Aortic smooth muscle cell (primary cell): ENCODE results near the gene CNFN. TPM values are rescaled to one million over a fixed set of nuclear protein-coding genes. Genes with fewer than 3 reads are reported as not detected.

Experiments
- total RNA-seq: library from RNA; depleted of rRNA; stranded (reverse); fragments of >200 nt; gene quantifications from 2 replicates; pipeline ENCODE4 v1.2.3, GENCODE V29; 2014

Gene CNFN
- total RNA-seq, result not detected in 2 replicates

GRCh38 chr19:42389899-42390298, at the start of gene CNFN:
TSS of gene CNFN (minus strand) at chr19:42390297. CDS start at chr19:42389037, 1,260 bp downstream.

GRCh38 chr19:42427313-42427712, 37.2 kb upstream of the CNFN start, which contains the start of gene LIPE:
TSS of gene LIPE (minus strand) at chr19:42427388. CDS start at chr19:42427149, 239 bp downstream.

Other genes with a start within 250 kb of the CNFN start
- gene DEDD2, start 172.6 kb downstream of the CNFN start, total RNA-seq, result 11.2 and 15.5 TPM in 2 replicates
- 7.9 and 10.2 TPM in 2 replicates for gene ZNF526, start 170.0 kb downstream of the CNFN start, total RNA-seq
- gene GSK3A, start 147.7 kb downstream of the CNFN start, total RNA-seq, result 9.2 and 10.0 TPM in 2 replicates
- 19.8 and 23.5 TPM in 2 replicates for gene ERF, start 135.2 kb downstream of the CNFN start, total RNA-seq
- 17.2 and 27.5 TPM in 2 replicates for gene CIC, start 121.0 kb downstream of the CNFN start, total RNA-seq
- gene PRR19, start 88.2 kb downstream of the CNFN start, total RNA-seq, result 0.13 and 0.25 TPM in 2 replicates
- 22.5 and 26.4 TPM in 2 replicates for gene PAFAH1B3, start 87.7 kb downstream of the CNFN start, total RNA-seq
- not detected in 2 replicates for gene TMEM145, start 77.0 kb downstream of the CNFN start, total RNA-seq
- 21.0 and 22.3 TPM in 2 replicates for gene MEGF8, start 64.7 kb downstream of the CNFN start, total RNA-seq
- 1.9 and 2.6 TPM in 2 replicates for gene LIPE, start 37.1 kb upstream of the CNFN start, total RNA-seq
- gene CXCL17, start 52.6 kb upstream of the CNFN start, total RNA-seq, result not detected in 2 replicates
- gene CEACAM1, start 138.2 kb upstream of the CNFN start, total RNA-seq, result under 0.01 and 0.31 TPM in 2 replicates
- not detected in 2 replicates for gene CEACAM8, start 204.6 kb upstream of the CNFN start, total RNA-seq